Measurements from ENCODE around the gene TRIM59. TPM values are rescaled to one million over a fixed set of nuclear protein-coding genes. Genes with fewer than 3 reads are reported as not detected.

TRIM59 gene
- total RNA-seq, 2 donors from 2014 or later: 32.7 to 33.1 TPM

GRCh38 chr3:160475153-160475552 is 25.6 kb upstream of the TRIM59 start:
- H3K27ac Mint-ChIP-seq: no peak overlapping the region
- H3K9ac ChIP-seq (ENCODE audit: extremely low read depth, low read length, poor library complexity, severe bottlenecking): no peak overlapping the region
- no peak for DNase-seq
- peaks cover 6% of the 10 kb centered on the region for H3K4me1 Mint-ChIP-seq
- H3K36me3 ChIP-seq (ENCODE audit: control insufficient read depth, insufficient read depth, low read length): no peaks in the 10 kb centered on the region
- no peak for TF ChIP-seq CTCF (conservative IDR thresholded peaks at IDR 0.05)
- no peaks in the 10 kb centered on the region for H3K36me3 Mint-ChIP-seq (ENCODE audit: low read depth)
- no peak overlapping the region for H3K27ac ChIP-seq (ENCODE audit: low read depth, low read length)
- 84% methylated on average over 2 of the region's 2 CpGs; no CpG with 5 or more reads in 1 of the 2 experiments for WGBS, 2 experiments (ENCODE audit: insufficient coverage in 1 of 2, insufficient read length in 1 of 2)
- no peaks in the 10 kb centered on the region for H3K9me3 Mint-ChIP-seq
- H3K4me3 ChIP-seq (ENCODE audit: low read length): no peak overlapping the region
- H3K27me3 ChIP-seq (ENCODE audit: control insufficient read depth, insufficient read depth, low read length, poor library complexity, severe bottlenecking): peaks cover 31% of the 10 kb centered on the region
- H3K4me1 ChIP-seq (ENCODE audit: control insufficient read depth, insufficient read depth, low read length): no peaks in the 10 kb centered on the region
- peaks cover 4% of the 10 kb centered on the region for H3K27me3 Mint-ChIP-seq (ENCODE audit: insufficient read depth)
- H3K9me3 ChIP-seq (ENCODE audit: control insufficient read depth, low read length): peaks cover 21% of the 10 kb centered on the region
- no peak overlapping the region for H3K4me3 Mint-ChIP-seq

- no peak overlapping the region for H3K4me3 Mint-ChIP-seq
- Histone ChIP-seq H3K4me3 (ENCODE audit: low read length) (no peak overlapping the region), H3K9ac (ENCODE audit: extremely low read depth, low read length, poor library complexity, severe bottlenecking) (no peak overlapping the region), H3K9me3 (ENCODE audit: control insufficient read depth, low read length) (peaks cover 28% of the 10 kb centered on the region), H3K27ac (ENCODE audit: low read depth, low read length) (no peak overlapping the region), H3K36me3 (ENCODE audit: control insufficient read depth, insufficient read depth, low read length) (no peaks in the 10 kb centered on the region), H3K4me1 (ENCODE audit: control insufficient read depth, insufficient read depth, low read length) (no peaks in the 10 kb centered on the region), H3K27me3 (ENCODE audit: control insufficient read depth, insufficient read depth, low read length, poor library complexity, severe bottlenecking) (peaks cover 31% of the 10 kb centered on the region)
- H3K4me1 Mint-ChIP-seq: peaks cover 6% of the 10 kb centered on the region
- H3K27ac Mint-ChIP-seq: no peak overlapping the region
- DNase-seq: no peak
- TF ChIP-seq CTCF (conservative IDR thresholded peaks at IDR 0.05): no peak
- peaks cover 6% of the 10 kb centered on the region for H3K27me3 Mint-ChIP-seq (ENCODE audit: insufficient read depth)
- H3K36me3 Mint-ChIP-seq (ENCODE audit: low read depth): no peaks in the 10 kb centered on the region
- H3K9me3 Mint-ChIP-seq: no peaks in the 10 kb centered on the region
Measured at GRCh38 chr3:160474416-160474838, 24.8 kb upstream of the TRIM59 start.

- no peak for TF ChIP-seq CTCF (conservative IDR thresholded peaks at IDR 0.05)
- no peak overlapping the region for H3K9ac ChIP-seq (ENCODE audit: extremely low read depth, low read length, poor library complexity, severe bottlenecking)
- peaks cover 30% of the 10 kb centered on the region for H3K9me3 ChIP-seq (ENCODE audit: control insufficient read depth, low read length)
Measured at GRCh38 chr3:160473978-160474377, 24.4 kb upstream of the TRIM59 start.

More at GRCh38 chr3:160473978-160474377, 24.4 kb upstream of the TRIM59 start:
- H3K9me3 Mint-ChIP-seq: no peaks in the 10 kb centered on the region
- no peaks in the 10 kb centered on the region for H3K4me1 ChIP-seq (ENCODE audit: control insufficient read depth, insufficient read depth, low read length)
- no peak for DNase-seq
- H3K27me3 Mint-ChIP-seq (ENCODE audit: insufficient read depth): peaks cover 9% of the 10 kb centered on the region
- H3K4me1 Mint-ChIP-seq: peaks cover 6% of the 10 kb centered on the region
- no peak overlapping the region for H3K27ac Mint-ChIP-seq
- no peaks in the 10 kb centered on the region for H3K36me3 ChIP-seq (ENCODE audit: control insufficient read depth, insufficient read depth, low read length)
- H3K36me3 Mint-ChIP-seq (ENCODE audit: low read depth): no peaks in the 10 kb centered on the region
- no peak overlapping the region for H3K27ac ChIP-seq (ENCODE audit: low read depth, low read length)
- peaks cover 31% of the 10 kb centered on the region for H3K27me3 ChIP-seq (ENCODE audit: control insufficient read depth, insufficient read depth, low read length, poor library complexity, severe bottlenecking)
- WGBS, 2 experiments (ENCODE audit: insufficient coverage in 1 of 2, insufficient read length in 1 of 2): 97 to 100% methylated on average over 1 of the region's 1 CpG
- H3K4me3 Mint-ChIP-seq: no peak overlapping the region
- H3K4me3 ChIP-seq (ENCODE audit: low read length): no peak overlapping the region

Data from endodermal cell (in vitro differentiated cells).